Measurements from ENCODE around the gene CKAP2L. TPM values are rescaled to one million over a fixed set of nuclear protein-coding genes. Genes with fewer than 3 reads are reported as not detected.

The CKAP2L gene
- polyA plus RNA-seq, 1 donor from 2014 or later, result not detected

DNA sequence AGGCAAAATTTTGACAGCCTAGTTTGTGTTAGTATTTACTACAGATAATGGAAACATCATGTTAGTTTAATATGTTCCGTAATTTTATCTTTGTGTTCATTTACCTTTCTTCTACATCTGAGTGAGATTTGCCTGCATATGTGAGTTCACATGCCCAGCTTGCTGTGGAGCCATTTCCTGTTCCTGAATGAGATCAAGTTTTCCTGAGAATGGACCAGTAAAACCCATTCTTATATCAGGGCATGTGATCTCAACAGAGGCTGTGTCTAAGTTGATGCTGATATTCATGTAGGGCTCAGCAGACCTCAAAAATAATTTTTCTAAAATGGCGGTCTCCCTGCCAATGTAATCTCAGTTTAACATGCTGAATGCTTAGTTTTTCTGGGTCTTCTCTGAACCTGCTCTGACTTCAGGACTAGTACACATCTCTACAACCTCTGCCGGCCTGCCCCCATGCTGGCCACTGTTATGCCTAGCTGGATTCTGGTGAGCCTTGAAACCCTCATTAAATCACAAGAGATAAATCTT is 18.8 kb upstream of the CKAP2L start:
- Mint-ChIP-seq H3K4me3 (no peak overlapping the region), H3K27me3 (no peaks in the 10 kb centered on the region), H3K4me1 (peaks cover 23 to 29% (median 26%) of the 10 kb centered on the region in 3 donors), H3K27ac (no peak overlapping the region), H3K36me3 (no peaks in the 10 kb centered on the region), H3K9me3 (no peaks in the 10 kb centered on the region)

DNA sequence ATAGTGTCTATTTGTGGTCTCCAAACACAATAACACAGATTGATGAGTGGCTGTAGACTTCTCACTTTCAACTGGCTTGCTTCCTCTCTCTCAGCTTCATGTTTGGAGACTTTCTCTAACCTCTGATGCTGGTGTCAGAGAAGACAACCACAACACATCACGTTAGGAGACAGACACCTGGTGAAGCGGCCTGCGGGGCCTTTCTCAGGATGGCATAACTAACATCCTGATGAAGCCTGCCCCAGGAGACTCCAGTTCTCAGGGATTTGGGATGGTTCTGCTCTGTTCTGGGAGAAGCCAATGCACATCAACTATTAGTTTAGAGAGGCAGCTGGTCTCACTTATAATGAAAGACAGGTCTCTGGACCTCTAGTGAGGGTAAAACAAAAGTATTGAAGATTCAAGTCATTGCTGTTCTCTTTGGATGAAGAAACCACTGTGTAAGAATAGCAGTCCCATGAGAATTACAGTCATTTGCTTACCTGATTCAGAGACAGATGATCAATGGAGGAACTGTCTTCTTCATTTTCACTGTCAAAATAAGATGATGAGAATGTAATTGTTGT is 17.9 kb upstream of the CKAP2L start:
- Mint-ChIP-seq H3K9me3 (no peaks in the 10 kb centered on the region), H3K27me3 (no peaks in the 10 kb centered on the region), H3K36me3 (no peaks in the 10 kb centered on the region), H3K27ac (peak overlapping the region; percentile 1 to 47 (median 14)), H3K4me1 (peaks cover 23 to 27% (median 26%) of the 10 kb centered on the region in 3 donors), H3K4me3 (peak overlapping the region in 2 of 4 donors; percentile 79 to 86)

DNA sequence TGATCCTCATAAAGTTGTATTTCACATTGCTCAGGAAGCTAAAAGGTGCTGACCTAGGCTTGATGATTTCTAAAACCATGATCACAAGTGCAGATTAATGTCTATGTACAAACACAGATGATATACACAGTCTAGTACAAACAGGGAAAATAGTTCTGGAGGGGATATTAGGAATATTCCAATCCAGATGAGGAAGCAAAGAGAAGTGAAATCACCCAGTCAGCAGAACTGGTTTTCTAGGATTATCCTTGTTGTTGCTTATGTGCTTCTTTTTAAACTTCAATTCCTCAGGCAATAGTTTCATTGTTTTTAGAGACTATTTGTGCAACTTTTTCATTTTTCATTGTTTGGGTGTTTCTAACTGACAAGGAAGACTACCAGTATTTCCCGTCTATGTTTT is 15.2 kb upstream of the CKAP2L start:
- no peak overlapping the region for H3K27ac Mint-ChIP-seq
- H3K4me3 Mint-ChIP-seq, result no peak overlapping the region
- H3K27me3 Mint-ChIP-seq, result no peaks in the 10 kb centered on the region
- no peaks in the 10 kb centered on the region for H3K9me3 Mint-ChIP-seq
- no peaks in the 10 kb centered on the region for H3K36me3 Mint-ChIP-seq
- H3K4me1 Mint-ChIP-seq, result peaks cover 23 to 26% (median 24%) of the 10 kb centered on the region in 3 donors

DNA sequence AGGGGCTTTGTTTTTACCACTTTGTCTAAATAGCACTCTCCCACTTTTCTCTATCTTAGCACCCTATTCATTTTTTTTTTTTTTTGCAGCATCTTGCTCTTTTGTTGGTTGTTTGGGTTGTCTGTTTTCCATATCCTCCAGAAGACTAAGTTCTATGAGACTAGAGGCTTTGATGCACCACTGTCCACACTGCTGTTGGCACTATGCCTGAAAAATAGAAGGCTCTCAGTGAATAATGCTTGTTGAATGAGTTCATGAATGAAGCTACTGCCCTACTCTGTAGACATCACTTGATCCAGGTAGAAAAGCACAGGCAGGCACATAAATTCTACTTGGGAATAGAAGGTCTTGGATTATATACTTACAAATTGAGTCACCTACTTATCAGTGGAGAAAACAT is 12.6 kb upstream of the CKAP2L start:
- no peaks in the 10 kb centered on the region for H3K9me3 Mint-ChIP-seq
- no peak overlapping the region for H3K27ac Mint-ChIP-seq
- no peaks in the 10 kb centered on the region for H3K27me3 Mint-ChIP-seq
- H3K4me3 Mint-ChIP-seq, result no peak overlapping the region
- H3K4me1 Mint-ChIP-seq, result peaks cover 6 to 14% (median 13%) of the 10 kb centered on the region in 3 donors
- H3K36me3 Mint-ChIP-seq, result no peaks in the 10 kb centered on the region

DNA sequence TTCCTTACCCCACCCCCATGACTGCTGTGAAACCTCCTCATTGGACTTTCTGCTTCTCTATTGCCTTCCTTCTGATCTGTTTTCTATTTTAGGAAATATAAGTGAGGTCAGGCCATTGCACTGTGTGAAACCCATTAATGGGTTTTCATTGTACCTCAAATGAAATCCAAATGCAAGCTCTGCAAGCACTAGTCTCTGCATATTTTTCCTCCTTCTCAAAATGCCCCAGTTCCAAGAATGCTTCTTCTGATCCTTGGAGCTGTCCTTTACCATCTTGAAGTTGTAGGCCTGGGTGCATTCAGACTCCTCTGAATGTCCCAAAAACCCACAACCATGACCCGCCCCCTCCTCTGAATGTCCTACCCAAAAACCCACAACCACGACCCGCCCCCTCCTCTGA is 11.7 kb upstream of the CKAP2L start:
- H3K9me3 Mint-ChIP-seq, result no peaks in the 10 kb centered on the region
- H3K36me3 Mint-ChIP-seq, result no peaks in the 10 kb centered on the region
- H3K4me1 Mint-ChIP-seq, result peaks cover 4 to 7% (median 4%) of the 10 kb centered on the region in 3 donors
- no peaks in the 10 kb centered on the region for H3K27me3 Mint-ChIP-seq
- H3K27ac Mint-ChIP-seq, result no peak overlapping the region
- H3K4me3 Mint-ChIP-seq, result no peak overlapping the region

DNA sequence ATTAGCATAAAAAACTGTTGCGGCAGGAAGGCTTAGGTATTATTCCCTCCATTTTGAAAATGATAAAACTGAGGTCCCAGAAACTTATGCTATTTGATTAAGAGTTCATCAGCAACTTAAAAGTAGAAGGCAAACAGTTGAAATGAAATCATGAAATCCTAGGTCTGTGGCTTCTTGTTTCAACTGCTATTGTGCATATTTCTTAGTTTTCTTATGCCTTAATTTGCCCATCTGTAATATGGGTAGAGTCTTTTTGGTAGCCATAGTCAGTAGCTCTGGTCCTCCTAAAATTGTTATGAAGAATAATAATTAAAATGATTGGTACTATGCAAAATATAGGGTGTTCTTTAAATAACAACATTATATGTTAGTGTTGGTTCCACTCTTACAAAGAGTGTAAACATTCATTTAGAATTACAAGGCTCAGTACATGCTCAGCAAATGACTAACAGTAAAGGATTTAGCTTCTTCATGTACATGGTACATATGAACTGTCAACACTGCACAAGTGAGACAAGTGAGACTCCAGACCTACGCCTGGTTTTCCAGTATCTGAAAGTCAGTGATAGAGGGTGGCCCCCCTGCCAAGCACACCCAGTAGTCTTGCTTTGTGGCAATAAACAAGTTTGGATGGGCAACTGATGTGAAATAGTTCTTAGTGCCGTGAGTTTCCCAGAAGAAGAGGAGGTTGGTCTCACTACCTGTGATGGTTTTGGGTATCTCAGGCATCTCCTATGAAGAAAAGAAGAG is 10.3 kb upstream of the CKAP2L start:
- no peaks in the 10 kb centered on the region for H3K27me3 Mint-ChIP-seq
- no peaks in the 10 kb centered on the region for H3K9me3 Mint-ChIP-seq
- peaks cover 4 to 11% (median 10%) of the 10 kb centered on the region in 3 donors for H3K4me1 Mint-ChIP-seq
- H3K36me3 Mint-ChIP-seq, result peaks cover 2% of the 10 kb centered on the region
- H3K27ac Mint-ChIP-seq, result no peak overlapping the region
- H3K4me3 Mint-ChIP-seq, result no peak overlapping the region

DNA sequence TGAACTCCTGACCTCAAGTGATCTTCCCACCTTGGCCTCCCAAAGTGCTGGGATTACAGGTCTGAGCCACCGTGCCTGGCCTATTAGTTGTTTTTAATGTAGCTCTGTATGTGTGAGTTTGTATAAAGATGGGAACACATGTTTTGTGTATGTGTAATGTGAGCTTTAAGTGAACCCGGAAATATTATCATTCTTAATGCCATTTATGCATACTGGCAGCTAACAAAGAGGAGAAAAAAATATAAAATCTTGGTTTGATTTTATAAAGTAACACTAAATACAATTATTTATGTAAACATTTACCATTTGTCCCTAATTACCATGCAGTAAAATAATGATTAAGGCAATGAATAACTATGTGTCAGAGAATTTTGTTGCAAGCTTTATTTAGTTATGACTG is 9.1 kb upstream of the CKAP2L start:
- H3K4me1 Mint-ChIP-seq, result peaks cover 4 to 14% (median 14%) of the 10 kb centered on the region in 3 donors
- peaks cover 2% of the 10 kb centered on the region for H3K36me3 Mint-ChIP-seq
- no peaks in the 10 kb centered on the region for H3K27me3 Mint-ChIP-seq
- no peak overlapping the region for H3K27ac Mint-ChIP-seq
- no peak overlapping the region for H3K4me3 Mint-ChIP-seq
- no peaks in the 10 kb centered on the region for H3K9me3 Mint-ChIP-seq

DNA sequence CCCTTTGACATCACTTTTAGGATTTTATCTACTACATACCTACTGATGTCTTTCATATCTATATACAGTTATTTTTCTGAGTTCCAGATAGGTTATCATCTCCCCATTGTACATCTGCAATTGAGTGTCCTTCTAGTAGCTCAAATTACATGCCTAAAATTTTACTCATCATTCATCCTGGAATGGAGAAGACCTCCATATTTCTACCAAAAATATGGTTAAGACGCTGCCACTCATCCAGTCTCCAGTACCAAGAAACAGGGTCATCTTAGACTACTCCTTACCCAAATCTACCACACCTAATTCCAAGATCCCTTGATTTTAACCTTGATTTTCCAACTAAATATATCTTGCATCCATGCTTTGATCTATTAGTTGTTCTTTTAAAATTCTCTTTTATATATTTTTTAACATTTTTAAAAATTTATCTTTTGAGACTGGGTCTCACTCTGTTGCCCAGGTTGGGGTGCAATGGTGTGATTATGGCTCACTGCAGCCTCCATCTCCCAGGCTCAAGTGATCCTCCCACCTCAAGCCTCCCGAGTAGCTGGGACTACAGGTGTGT is 8.6 kb upstream of the CKAP2L start:
- H3K36me3 Mint-ChIP-seq, result peaks cover 2% of the 10 kb centered on the region
- no peaks in the 10 kb centered on the region for H3K27me3 Mint-ChIP-seq
- H3K4me3 Mint-ChIP-seq, result no peak overlapping the region
- peaks cover 7 to 18% (median 17%) of the 10 kb centered on the region in 3 donors for H3K4me1 Mint-ChIP-seq
- H3K9me3 Mint-ChIP-seq, result no peaks in the 10 kb centered on the region
- no peak overlapping the region for H3K27ac Mint-ChIP-seq

DNA sequence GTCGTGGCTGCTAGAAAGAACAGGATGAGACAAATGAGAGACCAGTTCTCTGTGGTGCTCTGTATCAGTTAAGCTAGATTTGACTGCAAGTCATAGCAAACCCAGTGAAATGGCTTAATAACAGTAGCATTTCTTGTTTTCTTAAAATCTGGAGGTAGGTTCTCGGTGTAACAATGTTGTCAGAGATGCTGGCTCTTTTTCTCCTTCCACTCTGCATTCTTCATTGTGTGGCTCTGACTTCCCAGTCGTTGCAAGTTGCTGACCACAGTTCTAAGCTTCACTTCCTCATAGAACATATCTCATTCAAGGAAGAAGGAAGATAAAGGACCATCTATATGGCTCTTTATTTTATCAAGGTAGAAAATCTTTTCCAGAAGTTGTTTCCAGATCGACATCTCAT is 7.9 kb upstream of the CKAP2L start:
- Mint-ChIP-seq H3K27me3 (no peaks in the 10 kb centered on the region), H3K36me3 (peaks cover 2% of the 10 kb centered on the region), H3K9me3 (no peaks in the 10 kb centered on the region), H3K4me3 (no peak overlapping the region), H3K27ac (no peak overlapping the region), H3K4me1 (peaks cover 14 to 24% (median 22%) of the 10 kb centered on the region in 3 donors)

DNA sequence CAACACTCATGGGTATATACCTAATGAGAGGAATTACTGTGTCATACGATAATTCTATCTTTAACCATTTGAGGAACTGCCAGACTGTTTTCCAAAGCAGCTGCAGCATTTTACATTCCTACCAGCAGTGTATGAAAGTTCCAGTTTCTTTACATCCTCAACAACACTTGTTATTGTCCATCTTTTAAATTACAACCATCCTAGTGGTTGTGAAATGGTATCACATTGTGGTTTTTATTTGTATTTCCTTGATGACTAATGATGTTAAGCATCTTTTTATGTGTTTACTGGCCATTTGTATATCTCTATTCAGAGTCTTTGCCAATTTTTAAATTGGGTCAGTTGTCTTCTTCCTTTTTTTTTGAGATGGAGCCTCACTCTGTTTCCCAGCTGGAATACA is 4.0 kb upstream of the CKAP2L start:
- Mint-ChIP-seq H3K27me3 (no peaks in the 10 kb centered on the region), H3K4me1 (peaks cover 28 to 33% (median 33%) of the 10 kb centered on the region in 3 donors), H3K27ac (peak overlapping the region in 1 of 3 donors; percentile 59), H3K36me3 (peaks cover 2% of the 10 kb centered on the region), H3K4me3 (peak overlapping the region in 1 of 4 donors; percentile 67), H3K9me3 (no peaks in the 10 kb centered on the region)

DNA sequence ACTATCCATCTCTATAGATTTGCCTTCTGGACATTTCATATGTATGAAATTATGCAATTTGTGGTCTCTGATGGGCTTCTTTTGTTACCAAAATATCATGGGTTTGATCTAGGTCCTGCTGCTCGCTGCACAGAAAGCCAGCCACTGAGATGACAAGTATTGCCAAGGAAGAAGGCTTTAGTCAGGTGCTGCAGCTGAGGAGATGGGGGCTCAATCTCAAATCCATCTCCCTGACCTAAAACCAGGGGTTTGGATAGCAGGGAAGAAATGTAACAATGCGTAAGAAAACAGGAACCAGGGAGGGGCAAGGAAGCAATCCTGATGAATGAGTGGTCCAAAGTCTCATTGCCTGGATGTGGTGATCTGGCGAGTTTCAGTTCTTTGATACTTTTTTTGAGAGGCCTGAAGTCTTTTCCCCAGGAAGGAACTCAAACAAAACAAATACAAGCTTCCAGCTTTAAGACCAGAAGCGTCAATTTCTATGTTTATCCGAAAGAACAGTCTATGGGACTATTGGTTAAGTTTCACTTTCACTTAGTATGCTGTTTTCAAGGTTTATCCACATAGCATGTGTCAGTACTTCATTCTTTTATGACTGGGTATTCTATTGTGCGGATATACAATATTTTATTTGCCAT is 3.4 kb upstream of the CKAP2L start:
- peaks cover 27 to 36% (median 36%) of the 10 kb centered on the region in 3 donors for H3K4me1 Mint-ChIP-seq
- H3K27me3 Mint-ChIP-seq, result no peaks in the 10 kb centered on the region
- H3K9me3 Mint-ChIP-seq, result no peaks in the 10 kb centered on the region
- H3K36me3 Mint-ChIP-seq, result peaks cover 2% of the 10 kb centered on the region
- H3K4me3 Mint-ChIP-seq, result peak overlapping the region; percentile 54 to 85 (median 70)
- peak overlapping the region in 1 of 3 donors; percentile 37 for H3K27ac Mint-ChIP-seq

DNA sequence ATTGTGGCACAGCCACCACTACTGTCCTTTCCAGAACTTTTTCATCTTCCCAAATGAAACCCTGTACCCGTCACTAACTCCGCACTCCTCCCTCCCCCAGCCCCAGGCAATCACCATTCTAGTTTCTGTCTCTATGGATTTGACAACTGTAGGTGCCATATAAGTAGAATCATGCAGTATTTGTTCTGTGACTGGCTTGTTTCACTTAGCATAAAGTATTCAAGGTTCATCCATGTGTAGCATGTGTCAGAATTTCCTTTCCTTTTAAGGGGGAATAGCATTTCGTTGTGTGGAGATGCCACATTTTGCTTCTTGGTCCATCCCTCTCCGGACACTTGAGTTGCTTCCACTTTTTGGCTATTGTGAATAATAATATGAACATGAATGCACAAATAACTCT is 842 bp upstream of the CKAP2L start:
- H3K36me3 Mint-ChIP-seq, result no peaks in the 10 kb centered on the region
- H3K4me3 Mint-ChIP-seq, result peak overlapping the region; percentile 90 to 99 (median 98)
- H3K4me1 Mint-ChIP-seq, result peaks cover 21 to 33% (median 30%) of the 10 kb centered on the region in 3 donors
- peak overlapping the region in 2 of 3 donors; percentile 18 to 70 for H3K27ac Mint-ChIP-seq
- H3K9me3 Mint-ChIP-seq, result no peaks in the 10 kb centered on the region
- H3K27me3 Mint-ChIP-seq, result no peaks in the 10 kb centered on the region

DNA sequence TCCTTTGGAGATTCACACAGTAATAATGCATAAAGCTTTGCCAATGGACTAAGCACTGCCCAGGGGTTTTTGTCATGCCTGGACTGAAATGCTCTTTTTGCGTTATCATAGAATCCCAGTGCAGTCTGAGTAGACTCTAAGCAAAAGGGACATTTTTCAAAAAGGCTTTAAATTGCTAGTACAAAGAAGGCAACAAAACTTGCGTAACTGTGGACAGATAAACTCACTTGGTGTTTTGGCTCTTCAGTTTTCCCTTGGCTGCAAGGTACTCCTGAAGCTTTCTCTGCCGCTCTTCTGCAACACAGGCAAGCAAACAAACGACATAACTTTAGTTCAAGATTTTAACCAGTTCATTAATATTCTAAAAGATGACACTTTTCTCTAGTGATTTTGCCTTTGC is 2.1 kb downstream of the CKAP2L start:
- Mint-ChIP-seq H3K27ac (no peak overlapping the region), H3K4me1 (peaks cover 3 to 22% (median 14%) of the 10 kb centered on the region in 3 donors)

DNA sequence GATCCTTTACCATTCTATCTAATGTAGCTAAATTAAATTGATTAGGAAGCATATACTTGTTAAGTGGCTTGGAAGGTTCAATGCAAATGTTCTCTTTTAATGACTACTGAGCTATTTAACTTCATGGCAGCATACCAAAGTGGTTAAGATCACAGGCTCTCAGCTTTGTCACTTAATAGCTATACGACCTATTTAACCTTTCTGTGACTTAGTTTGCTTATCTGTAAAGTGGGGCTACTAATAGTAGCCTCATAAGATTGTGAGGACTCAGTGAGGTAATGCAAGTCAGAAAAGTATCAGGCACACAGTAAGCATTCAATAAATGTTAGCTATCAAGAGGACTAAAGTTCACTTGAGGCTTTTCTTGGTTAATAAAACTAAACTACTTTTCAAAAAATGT is 4.3 kb downstream of the CKAP2L start:
- Mint-ChIP-seq H3K4me1 (peaks cover 10 to 20% (median 12%) of the 10 kb centered on the region in 3 donors), H3K36me3 (no peaks in the 10 kb centered on the region), H3K27me3 (no peaks in the 10 kb centered on the region), H3K4me3 (no peak overlapping the region), H3K9me3 (no peaks in the 10 kb centered on the region), H3K27ac (no peak overlapping the region)

More for the DNA sequence above, 2.1 kb downstream of the CKAP2L start:
- no peaks in the 10 kb centered on the region for H3K9me3 Mint-ChIP-seq
- no peak overlapping the region for H3K4me3 Mint-ChIP-seq
- no peaks in the 10 kb centered on the region for H3K36me3 Mint-ChIP-seq
- H3K27me3 Mint-ChIP-seq, result no peaks in the 10 kb centered on the region

DNA sequence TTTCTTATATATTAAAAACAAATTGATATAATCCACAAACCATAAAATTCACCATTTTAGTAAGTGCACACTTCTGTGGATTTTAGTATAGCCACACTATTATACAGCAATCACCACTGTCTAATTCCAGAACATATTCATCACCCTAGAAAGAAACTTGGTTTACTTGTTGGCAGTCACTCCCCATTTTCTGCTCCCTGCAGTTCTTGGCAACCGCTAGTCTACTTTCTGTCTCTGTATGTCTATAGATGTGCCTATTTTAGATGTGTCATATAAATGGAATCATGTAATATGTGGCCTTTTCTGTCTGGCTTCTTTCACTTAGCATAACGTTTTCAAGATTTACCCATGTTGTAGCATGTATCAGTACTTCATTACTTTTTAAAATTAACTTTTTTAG is 5.7 kb downstream of the CKAP2L start:
- Mint-ChIP-seq H3K4me3 (no peak overlapping the region), H3K9me3 (no peaks in the 10 kb centered on the region), H3K27ac (no peak overlapping the region), H3K27me3 (no peaks in the 10 kb centered on the region), H3K36me3 (no peaks in the 10 kb centered on the region), H3K4me1 (peaks cover 9 to 12% (median 11%) of the 10 kb centered on the region in 3 donors)
